ENCODE data around the gene TMEM232. TPM values are rescaled to one million over a fixed set of nuclear protein-coding genes. Genes with fewer than 3 reads are reported as not detected.

TMEM232 gene
- total RNA-seq, 4 donors from 2014 or later, result 0.53 to 3.1 (median 1.5) TPM

DNA sequence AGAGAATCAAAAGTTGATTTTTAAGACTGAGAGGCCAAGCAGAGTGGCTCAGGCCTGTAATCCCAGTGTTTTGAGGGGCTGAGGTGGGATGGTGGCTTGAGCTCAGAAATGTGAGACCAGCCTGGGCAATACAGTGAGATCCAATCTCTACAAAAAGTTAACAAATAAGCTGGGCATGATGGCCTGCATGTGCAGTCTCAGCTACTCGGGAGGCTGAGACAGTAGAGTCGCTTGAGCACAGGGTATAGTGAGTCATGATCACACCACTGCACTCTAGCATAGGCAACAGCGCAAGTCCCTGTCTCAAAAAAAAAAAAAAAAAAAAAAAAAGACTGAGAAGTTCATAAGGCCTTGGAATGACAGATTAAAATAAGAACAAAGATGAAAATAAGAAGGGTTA is 177.2 kb downstream of the TMEM232 start:
- Histone ChIP-seq H3K27ac (no peak overlapping the region), H3K4me1 (no peaks in the 10 kb centered on the region), H3K4me3 (no peak overlapping the region), H3K27me3 (no peaks in the 10 kb centered on the region), H3K36me3 (no peaks in the 10 kb centered on the region), H3K9me3 (no peaks in the 10 kb centered on the region)
- DNase-seq, result no peak
- intact Hi-C loops (cut with DNase I), result no loop called here
- TF ChIP-seq, protein P1, sequence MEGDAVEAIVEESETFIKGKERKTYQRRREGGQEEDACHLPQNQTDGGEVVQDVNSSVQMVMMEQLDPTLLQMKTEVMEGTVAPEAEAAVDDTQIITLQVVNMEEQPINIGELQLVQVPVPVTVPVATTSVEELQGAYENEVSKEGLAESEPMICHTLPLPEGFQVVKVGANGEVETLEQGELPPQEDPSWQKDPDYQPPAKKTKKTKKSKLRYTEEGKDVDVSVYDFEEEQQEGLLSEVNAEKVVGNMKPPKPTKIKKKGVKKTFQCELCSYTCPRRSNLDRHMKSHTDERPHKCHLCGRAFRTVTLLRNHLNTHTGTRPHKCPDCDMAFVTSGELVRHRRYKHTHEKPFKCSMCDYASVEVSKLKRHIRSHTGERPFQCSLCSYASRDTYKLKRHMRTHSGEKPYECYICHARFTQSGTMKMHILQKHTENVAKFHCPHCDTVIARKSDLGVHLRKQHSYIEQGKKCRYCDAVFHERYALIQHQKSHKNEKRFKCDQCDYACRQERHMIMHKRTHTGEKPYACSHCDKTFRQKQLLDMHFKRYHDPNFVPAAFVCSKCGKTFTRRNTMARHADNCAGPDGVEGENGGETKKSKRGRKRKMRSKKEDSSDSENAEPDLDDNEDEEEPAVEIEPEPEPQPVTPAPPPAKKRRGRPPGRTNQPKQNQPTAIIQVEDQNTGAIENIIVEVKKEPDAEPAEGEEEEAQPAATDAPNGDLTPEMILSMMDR (IDR thresholded peaks at IDR 0.05), result no peak
- TF ChIP-seq POLR2A (IDR thresholded peaks at IDR 0.05), result no peak
- 73 to 80% methylated on average over 3 of the region's 3 CpGs for WGBS, 2 donors

DNA sequence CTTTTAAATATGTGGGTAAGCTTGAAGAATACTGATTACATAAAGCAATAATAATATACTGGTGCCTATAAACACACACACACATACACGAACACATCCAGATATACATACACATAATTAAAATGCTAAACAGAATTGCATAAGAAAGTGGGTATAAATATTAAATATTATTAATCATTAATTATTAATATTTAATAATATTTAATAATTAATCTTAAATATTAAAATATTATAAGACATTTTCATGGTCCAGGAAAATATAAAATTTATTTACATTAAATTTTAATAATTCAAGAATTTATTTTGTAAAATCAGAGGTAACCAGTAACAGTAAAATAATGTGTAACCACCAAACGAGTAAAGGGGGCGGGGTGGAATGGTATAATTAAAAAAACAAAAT is 178.3 kb downstream of the TMEM232 start:
- H3K4me1 ChIP-seq, result no peaks in the 10 kb centered on the region
- no peaks in the 10 kb centered on the region for H3K27me3 ChIP-seq
- intact Hi-C loops (cut with DNase I), result no loop called here
- no peak for DNase-seq
- no peaks in the 10 kb centered on the region for H3K9me3 ChIP-seq
- H3K36me3 ChIP-seq, result no peaks in the 10 kb centered on the region
- no peak overlapping the region for H3K4me3 ChIP-seq
- no peak overlapping the region for H3K27ac ChIP-seq
- WGBS, 2 donors, result 69 to 76% methylated on average over 3 of the region's 3 CpGs
- no peak for TF ChIP-seq POLR2A (IDR thresholded peaks at IDR 0.05)
- TF ChIP-seq, protein P1 (IDR thresholded peaks at IDR 0.05), result no peak

DNA sequence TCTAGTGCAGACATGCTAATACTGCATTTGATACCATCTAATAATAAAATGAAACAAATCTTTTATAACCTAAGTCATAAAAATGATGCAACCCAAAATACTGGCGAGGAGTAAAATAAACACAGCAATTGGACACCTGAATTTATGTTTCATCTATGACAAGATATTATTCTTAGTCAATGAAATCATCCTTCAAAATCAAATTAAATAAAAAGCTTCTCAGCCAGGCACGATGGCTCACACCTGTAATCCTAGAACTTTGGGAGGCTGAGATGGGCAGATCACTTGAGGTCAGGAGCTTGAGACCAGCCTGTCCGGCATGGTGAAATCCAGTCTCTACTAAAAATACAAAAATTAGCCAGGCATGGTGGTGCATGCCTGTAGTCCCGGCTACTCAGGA is 179.0 kb downstream of the TMEM232 start:
- no peaks in the 10 kb centered on the region for H3K27me3 ChIP-seq
- no peaks in the 10 kb centered on the region for H3K9me3 ChIP-seq
- intact Hi-C loops (cut with DNase I), result no loop called here
- H3K36me3 ChIP-seq, result no peaks in the 10 kb centered on the region
- DNase-seq, result no peak
- WGBS, 2 donors, result 72 to 73% methylated on average over 4 of the region's 4 CpGs
- no peak for TF ChIP-seq POLR2A (IDR thresholded peaks at IDR 0.05)
- TF ChIP-seq, protein P1 (IDR thresholded peaks at IDR 0.05), result no peak
- no peak overlapping the region for H3K4me3 ChIP-seq
- H3K27ac ChIP-seq, result no peak overlapping the region
- H3K4me1 ChIP-seq, result no peaks in the 10 kb centered on the region

DNA sequence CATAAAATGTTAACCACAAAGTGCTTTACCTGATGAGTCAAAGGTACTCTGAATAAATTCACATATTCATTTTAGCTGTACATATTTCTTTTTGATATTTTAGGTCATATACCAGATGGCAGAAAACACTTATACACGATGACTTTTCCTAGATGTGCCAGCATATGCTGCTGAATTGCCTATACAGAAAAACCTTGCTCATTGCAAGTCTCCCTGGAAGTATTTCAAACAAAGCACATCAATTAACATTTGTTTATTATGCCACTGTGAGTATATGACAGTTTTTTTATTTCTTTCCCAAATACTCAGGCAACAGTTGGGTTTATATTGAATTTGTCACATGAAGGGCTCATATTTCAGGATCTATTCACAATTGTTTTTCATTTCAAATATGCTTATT is 180.8 kb downstream of the TMEM232 start:
- whole genome bisulfite sequencing, 2 donors, result 70 to 72% methylated on average over 1 of the region's 1 CpG
- no peaks in the 10 kb centered on the region for H3K27me3 ChIP-seq
- intact Hi-C loops (cut with DNase I), result no loop called here

DNA sequence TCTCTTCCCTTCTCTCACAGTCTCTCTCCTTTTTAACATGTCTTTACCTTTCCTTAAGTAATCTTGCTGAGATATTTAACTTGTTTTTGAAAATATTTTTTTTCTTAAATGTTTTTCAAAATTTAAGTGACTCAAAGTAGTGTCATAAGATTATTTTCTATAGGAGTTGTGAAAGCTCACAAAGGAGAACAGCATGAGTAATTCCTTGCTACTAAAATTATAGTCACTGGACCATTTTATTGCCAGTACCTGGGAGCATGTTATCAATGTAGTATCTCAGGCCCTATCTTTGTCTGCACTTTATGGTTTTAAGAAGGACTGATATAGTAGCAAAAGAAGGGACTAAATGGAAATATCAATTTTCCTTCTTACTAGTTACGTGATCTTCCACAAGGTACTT is 181.9 kb downstream of the TMEM232 start:
- no peaks in the 10 kb centered on the region for H3K4me1 ChIP-seq
- no peaks in the 10 kb centered on the region for H3K36me3 ChIP-seq
- H3K4me3 ChIP-seq, result no peak overlapping the region
- DNase-seq, result no peak
- no peak overlapping the region for H3K27ac ChIP-seq
- H3K27me3 ChIP-seq, result no peaks in the 10 kb centered on the region
- no peaks in the 10 kb centered on the region for H3K9me3 ChIP-seq
- intact Hi-C loops (cut with DNase I), result no loop called here
- 81 to 88% methylated on average over 1 of the region's 1 CpG for WGBS, 2 donors
- TF ChIP-seq POLR2A (IDR thresholded peaks at IDR 0.05), result no peak
- TF ChIP-seq, protein P1 (IDR thresholded peaks at IDR 0.05), result no peak

More for the DNA sequence above, 180.8 kb downstream of the TMEM232 start:
- Histone ChIP-seq H3K36me3 (no peaks in the 10 kb centered on the region), H3K27ac (no peak overlapping the region), H3K9me3 (no peaks in the 10 kb centered on the region), H3K4me3 (no peak overlapping the region), H3K4me1 (no peaks in the 10 kb centered on the region)
- no peak for DNase-seq
- TF ChIP-seq POLR2A (IDR thresholded peaks at IDR 0.05), result no peak
- TF ChIP-seq, protein P1 (IDR thresholded peaks at IDR 0.05), result no peak

All from esophagus squamous epithelium (tissue), 5 donors.